ENCODE results near the gene ACOT9. TPM values are rescaled to one million over a fixed set of nuclear protein-coding genes. Genes with fewer than 3 reads are reported as not detected.

The ACOT9 gene
- total and polyA plus RNA-seq, 2 experiments from 2014 or later = 35.9 to 38.5 TPM

GRCh38 chrX:23786268-23786815 lies 43.3 kb upstream of the ACOT9 start:
- Histone ChIP-seq H3K4me2 (peak overlapping the region; percentile 75), H3K27me3 (no peaks in the 10 kb centered on the region), H3K4me3 (no peak overlapping the region), H2AFZ (no peak overlapping the region), H3K9me3 (ENCODE audit: low read depth) (no peaks in the 10 kb centered on the region), H4K20me1 (ENCODE audit: insufficient read depth, poor library complexity, severe bottlenecking) (peaks cover 12% of the 10 kb centered on the region), H3K36me3 (replicated peaks; ENCODE audit: insufficient read depth, low read depth) (no peaks in the 10 kb centered on the region), H3K9me2 (replicated peaks; ENCODE audit: insufficient read depth) (no peaks in the 10 kb centered on the region), H3K4me1 (ENCODE audit: insufficient read depth) (peaks cover 4% of the 10 kb centered on the region), H3K79me2 (peaks cover 27% of the 10 kb centered on the region), H3K27ac (peak overlapping the region; percentile 94)
- peak; percentile 47 for DNase-seq (ENCODE audit: low spot score)
- WGBS (ENCODE audit: low lambda C conversion rate, missing lambda C conversion rate) = 92% methylated on average over 11 of the region's 11 CpGs
- TF ChIP-seq EZH2 (IDR thresholded peaks at IDR 0.05; ENCODE audit: borderline replicate concordance) (no peak), EZH2phosphoT487 (IDR thresholded peaks at IDR 0.05; ENCODE audit: low read depth, severe bottlenecking, unreplicated experiment) (no peak), CTCF (IDR thresholded peaks at IDR 0.05; ENCODE audit: poor library complexity) (no peak)

GRCh38 chrX:23785580-23785979 lies 42.5 kb upstream of the ACOT9 start:
- Histone ChIP-seq H3K36me3 (replicated peaks; ENCODE audit: insufficient read depth, low read depth) (no peaks in the 10 kb centered on the region), H3K4me3 (peak overlapping the region; percentile 62)
- WGBS (ENCODE audit: low lambda C conversion rate, missing lambda C conversion rate) = 85% methylated on average over 2 of the region's 2 CpGs

GRCh38 chrX:23784470-23785331 lies 41.6 kb upstream of the ACOT9 start:
- Histone ChIP-seq H4K20me1 (ENCODE audit: insufficient read depth, poor library complexity, severe bottlenecking) (peaks cover 12% of the 10 kb centered on the region), H3K4me2 (peak overlapping the region; percentile 75), H3K79me2 (peaks cover 27% of the 10 kb centered on the region), H3K4me3 (peak overlapping the region; percentile 62), H3K4me1 (ENCODE audit: insufficient read depth) (peaks cover 4% of the 10 kb centered on the region), H2AFZ (no peak overlapping the region), H3K9me2 (replicated peaks; ENCODE audit: insufficient read depth) (no peaks in the 10 kb centered on the region), H3K36me3 (replicated peaks; ENCODE audit: insufficient read depth, low read depth) (no peaks in the 10 kb centered on the region), H3K27me3 (no peaks in the 10 kb centered on the region), H3K27ac (peak overlapping the region; percentile 94), H3K9me3 (ENCODE audit: low read depth) (no peaks in the 10 kb centered on the region)
- 65% methylated on average over 8 of the region's 8 CpGs for WGBS (ENCODE audit: low lambda C conversion rate, missing lambda C conversion rate)
- DNase-seq (ENCODE audit: low spot score) = peak; percentile 33
- TF ChIP-seq CTCF (IDR thresholded peaks at IDR 0.05; ENCODE audit: poor library complexity) (no peak), EZH2 (IDR thresholded peaks at IDR 0.05; ENCODE audit: borderline replicate concordance) (no peak), EZH2phosphoT487 (IDR thresholded peaks at IDR 0.05; ENCODE audit: low read depth, severe bottlenecking, unreplicated experiment) (no peak)

More at GRCh38 chrX:23785580-23785979, 42.5 kb upstream of the ACOT9 start:
- Histone ChIP-seq H3K27me3 (no peaks in the 10 kb centered on the region), H2AFZ (no peak overlapping the region), H4K20me1 (ENCODE audit: insufficient read depth, poor library complexity, severe bottlenecking) (peaks cover 12% of the 10 kb centered on the region), H3K9me3 (ENCODE audit: low read depth) (no peaks in the 10 kb centered on the region), H3K79me2 (peaks cover 27% of the 10 kb centered on the region), H3K27ac (peak overlapping the region; percentile 94), H3K9me2 (replicated peaks; ENCODE audit: insufficient read depth) (no peaks in the 10 kb centered on the region), H3K4me2 (peak overlapping the region; percentile 75), H3K4me1 (ENCODE audit: insufficient read depth) (peaks cover 4% of the 10 kb centered on the region)
- DNase-seq (ENCODE audit: low spot score) = no peak
- TF ChIP-seq EZH2phosphoT487 (IDR thresholded peaks at IDR 0.05; ENCODE audit: low read depth, severe bottlenecking, unreplicated experiment) (no peak), EZH2 (IDR thresholded peaks at IDR 0.05; ENCODE audit: borderline replicate concordance) (no peak), CTCF (IDR thresholded peaks at IDR 0.05; ENCODE audit: poor library complexity) (no peak)
